Fibroblast of lung (primary cell): ENCODE results near the gene PSMD13.

Experiments
- EZH2 ChIP-seq: IDR thresholded peaks from 2 replicates; pipeline ENCODE4 v1.5.1; 2012; ENCODE audit warnings: low read length, control low read depth, mild to moderate bottlenecking; ENCODE audit errors: missing control alignments
- TF ChIP-seq, protein P1 (sequence below), 2 donors: IDR thresholded peaks in 1 of 2; conservative IDR thresholded peaks in 1 of 2; 1 replicate in 1 of 2; 2 replicates in 1 of 2; pipeline ENCODE4 v1.5.1; 2011 to 2012; ENCODE audit warnings: low read length in 2 of 2, control low read depth in 1 of 2, inconsistent platforms in 1 of 2, low read depth in 1 of 2, mild to moderate bottlenecking in 1 of 2

GRCh38 chr11:232783-233565 lies 3.8 kb upstream of the PSMD13 start:
- TF ChIP-seq, protein P1, sequence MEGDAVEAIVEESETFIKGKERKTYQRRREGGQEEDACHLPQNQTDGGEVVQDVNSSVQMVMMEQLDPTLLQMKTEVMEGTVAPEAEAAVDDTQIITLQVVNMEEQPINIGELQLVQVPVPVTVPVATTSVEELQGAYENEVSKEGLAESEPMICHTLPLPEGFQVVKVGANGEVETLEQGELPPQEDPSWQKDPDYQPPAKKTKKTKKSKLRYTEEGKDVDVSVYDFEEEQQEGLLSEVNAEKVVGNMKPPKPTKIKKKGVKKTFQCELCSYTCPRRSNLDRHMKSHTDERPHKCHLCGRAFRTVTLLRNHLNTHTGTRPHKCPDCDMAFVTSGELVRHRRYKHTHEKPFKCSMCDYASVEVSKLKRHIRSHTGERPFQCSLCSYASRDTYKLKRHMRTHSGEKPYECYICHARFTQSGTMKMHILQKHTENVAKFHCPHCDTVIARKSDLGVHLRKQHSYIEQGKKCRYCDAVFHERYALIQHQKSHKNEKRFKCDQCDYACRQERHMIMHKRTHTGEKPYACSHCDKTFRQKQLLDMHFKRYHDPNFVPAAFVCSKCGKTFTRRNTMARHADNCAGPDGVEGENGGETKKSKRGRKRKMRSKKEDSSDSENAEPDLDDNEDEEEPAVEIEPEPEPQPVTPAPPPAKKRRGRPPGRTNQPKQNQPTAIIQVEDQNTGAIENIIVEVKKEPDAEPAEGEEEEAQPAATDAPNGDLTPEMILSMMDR (conservative IDR thresholded peaks at IDR 0.05 in 1 of 2, IDR thresholded peaks at IDR 0.05 in 1 of 2; ENCODE audit: low read depth in 1 of 2, low read length in 2 of 2), result no peak
- TF ChIP-seq EZH2, result no peak
